LHCN-M2 (cell line): ENCODE measurements around the gene PIK3IP1. TPM values are rescaled to one million over a fixed set of nuclear protein-coding genes. Genes with fewer than 3 reads are reported as not detected.

Source experiments
- DNase-seq: peaks from one replicate; pipeline ENCODE4 v3.0.0-alpha.2; 2012; ENCODE audit warnings: low read depth
- total RNA-seq: library from RNA; depleted of rRNA; stranded (reverse); fragments of >200 nt; gene quantifications from 2 replicates; pipeline ENCODE4 v1.2.3, GENCODE V29; 2014

PIK3IP1 gene
- total RNA-seq, 1 experiment from 2014 or later: 5.4 TPM

- DNase-seq: peak; percentile 61
Observed at GRCh38 chr22:31313366-31314147, 21.3 kb upstream of the PIK3IP1 start.

DNA sequence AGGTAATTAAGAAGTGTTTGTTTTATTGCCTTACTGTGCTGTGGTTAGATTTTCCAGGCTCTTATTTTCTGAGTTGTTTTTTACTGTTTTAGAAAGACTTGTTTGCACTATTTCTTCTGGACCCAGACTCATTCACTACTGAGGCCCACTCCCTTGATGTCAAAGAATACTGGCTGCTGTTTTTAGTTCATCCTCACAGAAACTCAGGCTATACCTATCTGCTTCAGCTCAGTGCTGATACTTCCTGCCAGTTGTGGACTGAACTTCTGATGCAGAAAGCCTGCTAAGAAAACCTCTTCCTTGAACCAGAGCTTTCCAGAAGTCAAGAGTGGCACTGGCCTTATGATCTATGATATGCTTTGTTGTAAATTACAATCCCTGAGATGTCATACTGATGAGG is 15.9 kb upstream of the PIK3IP1 start:
- no peak for DNase-seq

DNA sequence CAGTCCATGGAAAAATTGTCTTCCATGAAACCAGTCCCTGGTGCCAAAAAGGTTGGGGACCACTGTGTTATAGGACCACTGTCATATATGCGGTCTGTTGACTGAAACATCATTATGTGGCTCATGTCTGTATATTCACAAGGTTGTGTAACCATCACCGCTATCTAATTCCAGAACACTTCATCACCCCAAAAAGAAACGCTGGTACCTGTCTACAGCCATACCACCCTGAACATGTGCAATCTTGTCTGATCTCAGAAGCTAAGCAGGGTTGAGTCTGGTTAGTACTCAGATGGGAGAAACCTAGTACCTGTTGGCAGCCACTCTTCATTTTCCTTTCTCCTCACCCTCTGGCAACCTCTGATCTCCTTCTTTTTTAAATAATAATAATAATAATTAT is 12.9 kb upstream of the PIK3IP1 start:
- DNase-seq: no peak

- DNase-seq: no peak
Observed at GRCh38 chr22:31302537-31302936, 10.2 kb upstream of the PIK3IP1 start.

DNA sequence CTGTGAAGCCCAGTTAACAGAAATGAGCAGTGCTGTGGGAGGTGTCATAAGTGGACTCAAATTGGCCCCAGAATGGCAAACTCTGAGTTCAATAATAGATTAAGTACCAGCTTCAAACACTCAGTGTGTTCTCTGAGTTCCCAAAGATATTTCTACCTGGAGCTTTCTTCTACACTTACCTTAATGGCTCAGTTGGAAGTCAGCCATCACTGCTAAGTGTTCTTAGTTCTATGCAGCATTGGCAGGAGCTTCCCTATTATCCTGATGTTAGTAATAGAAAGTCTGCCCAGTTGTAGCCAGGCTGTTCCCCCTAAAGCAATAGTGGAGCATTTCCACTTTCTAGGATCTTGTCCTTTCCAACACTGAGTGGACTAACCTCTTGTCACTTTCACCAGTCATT is 9.7 kb upstream of the PIK3IP1 start:
- DNase-seq: no peak

DNA sequence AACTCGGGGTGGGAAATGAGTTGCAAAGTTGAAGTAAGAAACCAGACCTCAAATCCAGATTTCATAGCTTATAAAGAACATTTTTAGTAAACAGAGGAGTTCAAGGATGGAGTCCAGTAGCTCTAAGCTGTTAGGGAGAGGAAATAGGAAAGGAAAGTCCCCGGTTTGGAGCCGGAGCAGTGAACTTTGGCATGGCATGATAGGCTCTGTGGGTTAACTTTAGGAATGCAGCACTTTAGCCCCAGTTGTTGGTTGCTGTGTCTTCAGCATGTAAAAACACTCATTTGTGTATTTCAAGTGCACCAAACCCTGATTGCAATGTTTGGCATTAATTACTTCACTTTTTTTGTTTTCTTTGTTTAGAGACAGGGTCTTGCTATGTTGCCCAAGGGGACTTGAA is 8.6 kb upstream of the PIK3IP1 start:
- no peak for DNase-seq

GRCh38 chr22:31295831-31296657 is 3.8 kb upstream of the PIK3IP1 start:
- DNase-seq: peak; percentile 35

DNA sequence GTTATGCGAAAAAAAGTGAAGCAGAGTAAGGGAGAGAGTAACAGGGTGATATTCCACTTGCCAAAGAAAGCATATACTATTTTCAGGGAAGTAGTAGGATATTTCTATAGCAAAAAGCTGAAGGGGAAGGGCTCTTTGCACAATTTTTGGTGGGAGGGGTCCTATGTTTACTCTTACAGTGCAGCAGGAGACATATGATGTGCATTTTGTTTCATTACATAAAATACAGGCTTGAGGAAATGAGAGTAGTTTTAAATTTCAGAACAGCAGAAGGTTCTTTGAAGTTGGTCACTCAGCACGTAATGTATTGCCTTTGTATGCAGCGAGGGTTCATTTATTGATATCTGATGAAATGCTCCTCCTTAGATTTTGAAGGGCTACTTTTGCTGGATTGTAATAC is 3.1 kb upstream of the PIK3IP1 start:
- no peak for DNase-seq

- DNase-seq: peak; percentile 12
Observed at GRCh38 chr22:31291481-31292235, 630 bp downstream of the PIK3IP1 start.

GRCh38 chr22:31290494-31291471 is 1.5 kb downstream of the PIK3IP1 start:
- DNase-seq: peak; percentile 81

DNA sequence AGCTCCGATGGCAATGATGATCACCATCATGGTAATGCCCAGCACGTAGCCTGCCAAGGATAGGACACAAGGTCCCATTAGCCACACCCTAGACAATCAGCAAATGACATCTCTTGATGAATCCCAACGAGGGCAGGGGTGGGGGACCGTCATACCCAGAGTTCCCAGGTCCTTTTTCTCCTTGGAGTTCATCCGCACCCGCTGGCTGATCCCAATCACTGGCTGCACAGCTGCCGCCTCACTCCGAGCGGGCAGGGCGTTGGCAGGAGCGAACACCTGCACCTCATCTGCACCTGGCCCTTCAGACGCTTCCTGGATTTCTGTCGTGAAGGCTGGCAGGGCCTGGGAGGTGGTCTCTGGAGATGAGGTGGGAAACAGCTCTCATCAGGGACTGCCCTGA is 2.9 kb downstream of the PIK3IP1 start:
- no peak for DNase-seq

GRCh38 chr22:31288496-31289240 is 3.6 kb downstream of the PIK3IP1 start:
- no peak for DNase-seq

GRCh38 chr22:31287818-31288495 is 4.3 kb downstream of the PIK3IP1 start:
- no peak for DNase-seq

GRCh38 chr22:31286360-31287255 is 5.7 kb downstream of the PIK3IP1 start:
- no peak for DNase-seq

DNA sequence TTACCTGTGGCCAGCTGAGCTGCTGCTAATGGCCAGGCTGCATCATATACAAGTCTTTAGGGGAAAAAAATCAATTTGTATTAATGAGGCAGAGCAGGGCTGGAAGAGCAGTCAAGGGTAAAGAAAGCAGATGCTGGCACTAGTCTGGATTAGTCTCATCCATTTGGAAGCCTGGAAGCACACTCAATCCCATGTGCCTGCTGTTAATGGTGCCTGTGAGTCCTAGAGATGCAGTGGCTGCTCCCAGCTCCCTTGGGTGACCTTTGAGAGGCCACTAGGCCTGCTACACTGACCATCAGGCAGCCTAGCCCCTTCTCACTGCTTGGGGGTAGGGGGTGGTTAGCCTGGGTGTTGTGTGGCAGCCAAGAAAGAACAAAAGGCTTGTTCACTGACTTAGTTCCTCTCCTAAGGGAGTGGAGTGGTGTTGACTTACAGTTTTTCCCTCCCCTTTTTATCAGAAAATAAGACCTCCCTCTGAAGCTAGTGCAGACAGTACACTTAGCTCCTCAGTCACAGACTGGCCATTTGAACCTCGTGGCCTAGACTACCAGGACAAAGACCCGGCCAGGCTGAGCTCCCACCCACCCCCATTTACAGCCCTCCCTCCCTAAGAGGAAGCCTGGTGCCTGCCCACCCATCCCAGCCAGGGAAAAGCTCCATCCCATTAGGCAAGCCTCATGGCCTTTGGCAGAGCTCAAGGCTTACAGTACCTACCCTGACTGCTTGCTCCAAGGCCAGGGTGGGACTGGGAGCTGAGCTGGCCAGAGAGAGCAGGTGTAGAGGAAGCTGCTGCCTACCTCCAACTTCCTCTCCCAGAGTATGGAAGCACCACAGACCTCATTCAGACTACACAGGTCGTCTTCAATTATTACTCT is 7.8 kb downstream of the PIK3IP1 start:
- no peak for DNase-seq

- no peak for DNase-seq
Observed at GRCh38 chr22:31282748-31283468, 9.4 kb downstream of the PIK3IP1 start.

GRCh38 chr22:31281733-31282132 is 10.6 kb downstream of the PIK3IP1 start:
- DNase-seq: no peak
